SK-N-SH treated with all-trans-retinoic acid at 6 μM for 48 hours (cell line): ENCODE data around the gene P3H1.

Experiments
- BACH2 ChIP-seq: fragments of 250-450 bp; sonication (Bioruptor Pico); IDR thresholded peaks from 2 replicates; pipeline ENCODE4 v1.9.0; 2021; ENCODE audit warnings: mild to moderate bottlenecking, borderline replicate concordance
- ISL1 ChIP-seq: fragments of 250-450 bp; sonication (Bioruptor Pico); IDR thresholded peaks from 2 replicates; pipeline ENCODE4 v2.1.2; 2022; ENCODE audit warnings: mild to moderate bottlenecking, moderate library complexity
- PPARA ChIP-seq: fragments of 250-450 bp; sonication (Bioruptor Pico); IDR thresholded peaks from 2 replicates; pipeline ENCODE4 v1.5.0; 2020; ENCODE audit warnings: mild to moderate bottlenecking, borderline replicate concordance
- RARB ChIP-seq: fragments of 250-450 bp; sonication (Bioruptor Pico); IDR thresholded peaks from 2 replicates; pipeline ENCODE4 v1.8.0; 2021; ENCODE audit warnings: mild to moderate bottlenecking, moderate library complexity
- TOX ChIP-seq: fragments of 250-450 bp; sonication (Bioruptor Pico); IDR thresholded peaks from 2 replicates; pipeline ENCODE4 v1.8.0; 2021; ENCODE audit warnings: mild to moderate bottlenecking, moderate library complexity, borderline replicate concordance
- ZFP3 ChIP-seq: fragments of 250-450 bp; sonication (Bioruptor Pico); IDR thresholded peaks from 2 replicates; pipeline ENCODE4 v1.5.0; 2020; ENCODE audit warnings: mild to moderate bottlenecking, moderate library complexity
- ZNF70 ChIP-seq: fragments of 450-650 bp; formaldehyde crosslinking; IDR thresholded peaks from 2 replicates; pipeline ENCODE4 v1.5.0; 2020; ENCODE audit warnings: mild to moderate bottlenecking, moderate library complexity
- TF ChIP-seq, protein P1 (sequence below): fragments of 250-450 bp; sonication (Bioruptor Pico); IDR thresholded peaks from 2 replicates; pipeline ENCODE4 v1.5.1; 2020; ENCODE audit warnings: low read depth, mild to moderate bottlenecking, moderate library complexity
- TF ChIP-seq, protein P2 (sequence below): fragments of 250-450 bp; sonication (Bioruptor Pico); IDR thresholded peaks from 2 replicates; pipeline ENCODE4 v1.8.0; 2020; ENCODE audit warnings: mild to moderate bottlenecking, moderate library complexity, borderline replicate concordance

- TF ChIP-seq ISL1 (CRISPR knock-in tag): no peak
- TF ChIP-seq RARB (CRISPR knock-in tag): no peak
- no peak for TF ChIP-seq BACH2 (CRISPR knock-in tag)
- TF ChIP-seq, protein P1, sequence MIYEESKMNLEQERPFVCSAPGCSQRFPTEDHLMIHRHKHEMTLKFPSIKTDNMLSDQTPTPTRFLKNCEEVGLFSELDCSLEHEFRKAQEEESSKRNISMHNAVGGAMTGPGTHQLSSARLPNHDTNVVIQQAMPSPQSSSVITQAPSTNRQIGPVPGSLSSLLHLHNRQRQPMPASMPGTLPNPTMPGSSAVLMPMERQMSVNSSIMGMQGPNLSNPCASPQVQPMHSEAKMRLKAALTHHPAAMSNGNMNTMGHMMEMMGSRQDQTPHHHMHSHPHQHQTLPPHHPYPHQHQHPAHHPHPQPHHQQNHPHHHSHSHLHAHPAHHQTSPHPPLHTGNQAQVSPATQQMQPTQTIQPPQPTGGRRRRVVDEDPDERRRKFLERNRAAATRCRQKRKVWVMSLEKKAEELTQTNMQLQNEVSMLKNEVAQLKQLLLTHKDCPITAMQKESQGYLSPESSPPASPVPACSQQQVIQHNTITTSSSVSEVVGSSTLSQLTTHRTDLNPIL: no peak
- TF ChIP-seq ZNF70 (CRISPR knock-in tag): no peak
- TF ChIP-seq, protein P2, sequence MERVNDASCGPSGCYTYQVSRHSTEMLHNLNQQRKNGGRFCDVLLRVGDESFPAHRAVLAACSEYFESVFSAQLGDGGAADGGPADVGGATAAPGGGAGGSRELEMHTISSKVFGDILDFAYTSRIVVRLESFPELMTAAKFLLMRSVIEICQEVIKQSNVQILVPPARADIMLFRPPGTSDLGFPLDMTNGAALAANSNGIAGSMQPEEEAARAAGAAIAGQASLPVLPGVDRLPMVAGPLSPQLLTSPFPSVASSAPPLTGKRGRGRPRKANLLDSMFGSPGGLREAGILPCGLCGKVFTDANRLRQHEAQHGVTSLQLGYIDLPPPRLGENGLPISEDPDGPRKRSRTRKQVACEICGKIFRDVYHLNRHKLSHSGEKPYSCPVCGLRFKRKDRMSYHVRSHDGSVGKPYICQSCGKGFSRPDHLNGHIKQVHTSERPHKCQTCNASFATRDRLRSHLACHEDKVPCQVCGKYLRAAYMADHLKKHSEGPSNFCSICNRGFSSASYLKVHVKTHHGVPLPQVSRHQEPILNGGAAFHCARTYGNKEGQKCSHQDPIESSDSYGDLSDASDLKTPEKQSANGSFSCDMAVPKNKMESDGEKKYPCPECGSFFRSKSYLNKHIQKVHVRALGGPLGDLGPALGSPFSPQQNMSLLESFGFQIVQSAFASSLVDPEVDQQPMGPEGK (CRISPR knock-in tag): no peak
- TF ChIP-seq TOX (CRISPR knock-in tag): no peak
- TF ChIP-seq PPARA (CRISPR knock-in tag): no peak
- no peak for TF ChIP-seq ZFP3 (CRISPR knock-in tag)
Measured at GRCh38 chr1:42768172-42768571, 1.3 kb upstream of the P3H1 start.
